Lung (tissue), 12 donors: ENCODE measurements around the gene TTC23. TPM values are rescaled to one million over a fixed set of nuclear protein-coding genes. Genes with fewer than 3 reads are reported as not detected.

ENCODE experiments used
- ATAC-seq: fragments of 200-7000 bp; cut with Tn5 transposase; one replicate; pipeline ENCODE4 v1.9.1; 2020; ENCODE audit warnings: moderate number of reproducible peaks; ENCODE audit not compliant: insufficient read depth, low FRiP score
- DNase-seq, 3 donors: peaks; one replicate each; pipeline ENCODE4 v3.0.0-alpha.2; 2013 to 2017
- H3K27ac ChIP-seq, 2 donors: one replicate each; pipeline ENCODE4 v1.5.1; 2013; ENCODE audit warnings: mild to moderate bottlenecking in 2 of 2, moderate library complexity in 2 of 2, control low read depth in 1 of 2, inconsistent platforms in 1 of 2, low read depth in 1 of 2, low read length in 1 of 2
- H3K27me3 ChIP-seq, 3 donors: one replicate each; pipeline ENCODE4 v1.5.1; 2013; ENCODE audit warnings: low read length in 2 of 3; ENCODE audit not compliant: control insufficient read depth in 3 of 3, insufficient read depth in 3 of 3
- H3K36me3 ChIP-seq, 4 donors: one replicate each; pipeline ENCODE4 v1.5.1; 2013; ENCODE audit warnings: low read length in 4 of 4, mild to moderate bottlenecking in 1 of 4, moderate library complexity in 1 of 4; ENCODE audit not compliant: control insufficient read depth in 4 of 4, insufficient read depth in 4 of 4
- H3K4me1 ChIP-seq, 5 donors: one replicate each; pipeline ENCODE4 v1.5.1; 2013; ENCODE audit warnings: low read length in 5 of 5, mild to moderate bottlenecking in 2 of 5, moderate library complexity in 1 of 5; ENCODE audit not compliant: control insufficient read depth in 5 of 5, insufficient read depth in 5 of 5
- H3K4me3 ChIP-seq: one replicate; pipeline ENCODE4 v1.5.1; 2013; ENCODE audit warnings: mild to moderate bottlenecking, control low read depth, moderate library complexity
- H3K9ac ChIP-seq, 2 donors: one replicate each; pipeline ENCODE4 v1.5.1; 2013; ENCODE audit warnings: low read length in 2 of 2, control low read depth in 1 of 2; ENCODE audit not compliant: insufficient read depth in 1 of 2
- H3K9me3 ChIP-seq, 4 donors: one replicate each; pipeline ENCODE4 v1.5.1; 2013; ENCODE audit warnings: low read length in 3 of 4, mild to moderate bottlenecking in 1 of 4, moderate library complexity in 1 of 4; ENCODE audit not compliant: control insufficient read depth in 4 of 4, insufficient read depth in 3 of 4
- CTCF ChIP-seq: IDR thresholded peaks from 2 replicates; pipeline ENCODE4 v1.5.1; 2012; ENCODE audit warnings: mild to moderate bottlenecking; ENCODE audit errors: control extremely low read depth, extremely low read depth
- WGBS, 2 donors: extraction: QIAGEN DNeasy Blood & Tissue Kit; methylation state at CpG; one replicate each; pipeline ENCODE4 v1.1.7; 2013; 5-methylcytosine and 5-hydroxymethylcytosine counted together
- polyA plus RNA-seq, 2 donors: library from polyadenylated mRNA; stranded (reverse); fragments of 200-250 nt; gene quantifications; one replicate each; pipeline ENCODE4 v1.2.1, GENCODE V29; 2013
- total RNA-seq, 2 donors: library from RNA; depleted of rRNA in 1 of 2; stranded (reverse); fragments of >200 nt in 1 of 2; gene quantifications; one replicate each; pipeline ENCODE4 v1.2.1, GENCODE V29; 2014 to 2021
- donor health status: control.
- donor health status: control.
- donor health status: Bipolar disorder and iron deficiency.
- donor health status: healthy.
- donor health status: DM: yes; HTN: yes; CAD: no.

TTC23 gene
- total and polyA plus RNA-seq, 4 donors: 6.2 to 48.5 (median 10.6) TPM

- H3K4me3 ChIP-seq: no peak overlapping the region
- no peaks in the 10 kb centered on the region for H3K9me3 ChIP-seq
- H3K27ac ChIP-seq: no peak overlapping the region
- peaks cover 0 to 3% (median 0%) of the 10 kb centered on the region in 5 donors for H3K4me1 ChIP-seq
- no peak overlapping the region for H3K9ac ChIP-seq
- no peak for TF ChIP-seq CTCF
- WGBS, 2 donors: 89 to 95% methylated on average over 11 of the region's 11 CpGs
- DNase-seq (no peak), ATAC-seq (no peak)
- H3K27me3 ChIP-seq: peaks cover 5 to 12% (median 7%) of the 10 kb centered on the region in 3 donors
- H3K36me3 ChIP-seq: no peaks in the 10 kb centered on the region
These were observed 152.4 kb downstream of the TTC23 start for GRCh38 chr15:99096894-99097426.

GRCh38 chr15:99096173-99096893 lies 153.0 kb downstream of the TTC23 start:
- H3K9me3 ChIP-seq: no peaks in the 10 kb centered on the region
- H3K27me3 ChIP-seq: peaks cover 5 to 7% (median 6%) of the 10 kb centered on the region in 3 donors
- H3K4me3 ChIP-seq: no peak overlapping the region
- no peak overlapping the region for H3K9ac ChIP-seq
- no peaks in the 10 kb centered on the region for H3K36me3 ChIP-seq
- H3K27ac ChIP-seq: no peak overlapping the region
- peaks cover 0 to 3% (median 0%) of the 10 kb centered on the region in 5 donors for H3K4me1 ChIP-seq
- DNase-seq: no peak
- WGBS, 2 donors: 95 to 97% methylated on average over 11 of the region's 11 CpGs
- no peak for ATAC-seq
- TF ChIP-seq CTCF: no peak

GRCh38 chr15:99095626-99096025 lies 153.8 kb downstream of the TTC23 start:
- no peak overlapping the region for H3K27ac ChIP-seq
- DNase-seq (no peak), ATAC-seq (no peak)
- H3K4me3 ChIP-seq: no peak overlapping the region
- no peaks in the 10 kb centered on the region for H3K36me3 ChIP-seq
- TF ChIP-seq CTCF: no peak
- WGBS, 2 donors: 69 to 76% methylated on average over 3 of the region's 3 CpGs
- H3K9me3 ChIP-seq: no peaks in the 10 kb centered on the region
- H3K9ac ChIP-seq: no peak overlapping the region
- H3K27me3 ChIP-seq: peaks cover 3 to 7% (median 5%) of the 10 kb centered on the region in 3 donors
- H3K4me1 ChIP-seq: peaks cover 0 to 3% (median 0%) of the 10 kb centered on the region in 5 donors
